Activated CD8-positive, alpha-beta T cell treated with anti-CD3 and anti-CD28 coated beads for 36 hours (primary cell): Measurements from ENCODE around the gene EXOSC10. TPM values are rescaled to one million over a fixed set of nuclear protein-coding genes. Genes with fewer than 3 reads are reported as not detected.

Source experiments
- ATAC-seq: fragments of 200-7000 bp; cut with Tn5 transposase; one replicate; pipeline ENCODE4 v1.10.0; 2021; ENCODE audit warnings: mild to moderate bottlenecking, moderate library complexity
- CTCF ChIA-PET: fragments of 350-600 bp; sonication (Branson Sonifier 250); formaldehyde crosslinking; loops from one replicate; lab custom pipeline; 2021; ENCODE audit warnings: antibody characterized with exemption; lab: Charles Lee
- POLR2A ChIA-PET: fragments of 350-600 bp; sonication (Branson Sonifier 250); formaldehyde crosslinking; loops from one replicate; lab custom pipeline; 2021; ENCODE audit warnings: antibody characterized with exemption; lab: Charles Lee
- DNase-seq: peaks from one replicate; pipeline ENCODE4 v3.0.0-alpha.2; 2020
- H3K27ac Mint-ChIP-seq: one replicate; pipeline ENCODE4 v1.8.0; 2021; ENCODE audit warnings: mild to moderate bottlenecking, mixed read lengths
- H3K27me3 Mint-ChIP-seq: one replicate; pipeline ENCODE4 v1.8.0; 2021; ENCODE audit warnings: mixed read lengths
- H3K36me3 Mint-ChIP-seq: one replicate; pipeline ENCODE4 v1.8.0; 2021; ENCODE audit warnings: low read depth, mixed read lengths
- H3K4me1 Mint-ChIP-seq: one replicate; pipeline ENCODE4 v1.8.0; 2021; ENCODE audit warnings: low read depth, mixed read lengths
- H3K4me3 Mint-ChIP-seq: one replicate; pipeline ENCODE4 v1.8.0; 2021; ENCODE audit warnings: mild to moderate bottlenecking, moderate library complexity, mixed read lengths
- H3K9me3 Mint-ChIP-seq: one replicate; pipeline ENCODE4 v1.8.0; 2021; ENCODE audit warnings: mixed read lengths
- intact Hi-C: fragments of 100-400 bp; cut with micrococcal nuclease; formaldehyde crosslinking; loops from one replicate; pipeline ENCODE4 v1.10.0; 2022
- total RNA-seq, 2 experiments: library from RNA; stranded (reverse); gene quantifications; one replicate each; pipeline ENCODE4 v1.2.3, GENCODE V29; 2021
- TF ChIP-seq, protein P1 (sequence below): fragments of 200-600 bp; IDR thresholded peaks from one replicate; pipeline ENCODE4 v1.8.0; 2022; ENCODE audit warnings: antibody characterized with exemption, mild to moderate bottlenecking

EXOSC10 gene
- total RNA-seq, 2 experiments from 2014 or later: 66.6 to 69.8 TPM

DNA sequence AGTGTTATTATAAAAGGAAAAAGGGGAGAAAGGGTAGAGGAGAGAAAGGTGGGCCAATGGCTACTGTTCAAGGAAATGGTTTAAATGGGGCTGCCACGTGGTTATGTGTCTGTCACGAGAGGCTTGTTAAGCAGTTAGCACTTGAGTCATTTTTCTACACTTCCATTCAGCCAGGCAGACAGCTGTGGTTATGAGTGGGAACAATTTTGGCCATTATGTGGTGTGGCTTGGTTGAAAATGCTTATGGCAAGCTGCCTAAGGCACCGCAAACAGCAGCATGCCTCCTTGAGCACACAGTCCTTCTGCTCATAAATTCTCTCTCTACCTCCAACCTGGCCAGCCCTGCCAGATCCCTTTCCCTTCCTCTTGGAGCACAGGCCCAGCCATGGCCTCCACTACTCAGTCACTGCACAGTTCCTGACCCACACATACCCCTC, 36.7 kb downstream of the EXOSC10 start:
- intact Hi-C loops: no loop called here
- Mint-ChIP-seq H3K4me1 (peaks cover 38% of the 10 kb centered on the region), H3K9me3 (no peaks in the 10 kb centered on the region), H3K27me3 (no peaks in the 10 kb centered on the region), H3K36me3 (peaks cover 60% of the 10 kb centered on the region), H3K4me3 (peak overlapping the region; percentile 4), H3K27ac (peak overlapping the region; percentile 98)
- ChIA-PET CTCF (interaction anchor here (0.7 to 6.6 kb wide), 3 partner anchors 8 to 36 kb away, joined by 3 to 78 read pairs (median 7); partner anchors contain the start of gene EXOSC10), POLR2A (interaction anchor here (0.5 to 3.6 kb wide), 7 partner anchors 10 to 845 kb away, joined by 3 to 23 read pairs (median 5); partner anchors contain the start of gene TARDBP)
- TF ChIP-seq, protein P1, sequence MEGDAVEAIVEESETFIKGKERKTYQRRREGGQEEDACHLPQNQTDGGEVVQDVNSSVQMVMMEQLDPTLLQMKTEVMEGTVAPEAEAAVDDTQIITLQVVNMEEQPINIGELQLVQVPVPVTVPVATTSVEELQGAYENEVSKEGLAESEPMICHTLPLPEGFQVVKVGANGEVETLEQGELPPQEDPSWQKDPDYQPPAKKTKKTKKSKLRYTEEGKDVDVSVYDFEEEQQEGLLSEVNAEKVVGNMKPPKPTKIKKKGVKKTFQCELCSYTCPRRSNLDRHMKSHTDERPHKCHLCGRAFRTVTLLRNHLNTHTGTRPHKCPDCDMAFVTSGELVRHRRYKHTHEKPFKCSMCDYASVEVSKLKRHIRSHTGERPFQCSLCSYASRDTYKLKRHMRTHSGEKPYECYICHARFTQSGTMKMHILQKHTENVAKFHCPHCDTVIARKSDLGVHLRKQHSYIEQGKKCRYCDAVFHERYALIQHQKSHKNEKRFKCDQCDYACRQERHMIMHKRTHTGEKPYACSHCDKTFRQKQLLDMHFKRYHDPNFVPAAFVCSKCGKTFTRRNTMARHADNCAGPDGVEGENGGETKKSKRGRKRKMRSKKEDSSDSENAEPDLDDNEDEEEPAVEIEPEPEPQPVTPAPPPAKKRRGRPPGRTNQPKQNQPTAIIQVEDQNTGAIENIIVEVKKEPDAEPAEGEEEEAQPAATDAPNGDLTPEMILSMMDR: no peak
- peak; percentile 4 for ATAC-seq
- peak; percentile 82 for DNase-seq

DNA sequence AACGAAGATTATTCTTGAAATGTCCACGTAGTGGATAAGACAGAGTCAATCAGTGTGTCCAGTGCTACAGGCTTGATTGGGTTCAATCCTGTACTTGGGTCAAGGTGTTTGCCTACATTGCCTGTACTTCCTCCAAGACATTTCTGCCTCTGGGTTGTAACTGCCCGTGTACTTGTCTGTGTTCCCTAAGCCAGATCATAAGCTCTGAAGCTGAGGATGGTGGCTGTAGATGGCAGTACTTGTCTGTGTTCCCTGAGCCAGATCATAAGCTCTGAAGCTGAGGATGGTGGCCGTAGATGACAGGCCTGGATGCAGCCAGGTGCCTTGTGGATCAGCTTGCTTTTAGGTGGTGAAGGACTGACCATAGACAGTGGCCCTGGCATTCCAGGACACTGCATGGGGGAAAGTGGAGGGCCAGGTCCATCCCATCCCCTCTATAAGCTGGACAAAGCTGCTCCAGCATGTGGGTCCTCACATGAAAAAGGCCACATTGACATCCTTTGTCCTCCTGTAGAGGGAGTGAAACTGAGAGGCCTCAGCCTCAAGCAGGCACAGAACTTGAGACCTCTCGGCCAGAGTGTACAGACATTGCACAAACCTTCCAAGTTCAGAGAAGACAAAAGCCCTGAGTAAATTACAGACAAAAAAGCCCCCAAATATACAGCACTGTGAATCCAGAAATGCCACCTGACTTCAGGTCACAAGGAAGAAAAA, 37.9 kb downstream of the EXOSC10 start:
- POLR2A ChIA-PET: interaction anchor here (0.9 to 3.6 kb wide), 10 partner anchors 9 to 846 kb away, joined by 3 to 23 read pairs (median 4); partner anchors contain the start of genes MTOR and UBIAD1
- CTCF ChIA-PET: interaction anchor here (1.3 to 6.6 kb wide), 3 partner anchors 11 to 30 kb away, joined by 4 to 78 read pairs (median 5); no protein-coding TSS in a partner anchor
- TF ChIP-seq, protein P1: no peak
- peaks cover 41% of the 10 kb centered on the region for H3K4me1 Mint-ChIP-seq
- intact Hi-C loops: no loop called here
- H3K36me3 Mint-ChIP-seq: peaks cover 63% of the 10 kb centered on the region
- H3K27ac Mint-ChIP-seq: peak overlapping the region; percentile 98
- ATAC-seq (no peak), DNase-seq (no peak)
- H3K9me3 Mint-ChIP-seq: no peaks in the 10 kb centered on the region
- peak overlapping the region; percentile 95 for H3K4me3 Mint-ChIP-seq
- no peaks in the 10 kb centered on the region for H3K27me3 Mint-ChIP-seq

DNA sequence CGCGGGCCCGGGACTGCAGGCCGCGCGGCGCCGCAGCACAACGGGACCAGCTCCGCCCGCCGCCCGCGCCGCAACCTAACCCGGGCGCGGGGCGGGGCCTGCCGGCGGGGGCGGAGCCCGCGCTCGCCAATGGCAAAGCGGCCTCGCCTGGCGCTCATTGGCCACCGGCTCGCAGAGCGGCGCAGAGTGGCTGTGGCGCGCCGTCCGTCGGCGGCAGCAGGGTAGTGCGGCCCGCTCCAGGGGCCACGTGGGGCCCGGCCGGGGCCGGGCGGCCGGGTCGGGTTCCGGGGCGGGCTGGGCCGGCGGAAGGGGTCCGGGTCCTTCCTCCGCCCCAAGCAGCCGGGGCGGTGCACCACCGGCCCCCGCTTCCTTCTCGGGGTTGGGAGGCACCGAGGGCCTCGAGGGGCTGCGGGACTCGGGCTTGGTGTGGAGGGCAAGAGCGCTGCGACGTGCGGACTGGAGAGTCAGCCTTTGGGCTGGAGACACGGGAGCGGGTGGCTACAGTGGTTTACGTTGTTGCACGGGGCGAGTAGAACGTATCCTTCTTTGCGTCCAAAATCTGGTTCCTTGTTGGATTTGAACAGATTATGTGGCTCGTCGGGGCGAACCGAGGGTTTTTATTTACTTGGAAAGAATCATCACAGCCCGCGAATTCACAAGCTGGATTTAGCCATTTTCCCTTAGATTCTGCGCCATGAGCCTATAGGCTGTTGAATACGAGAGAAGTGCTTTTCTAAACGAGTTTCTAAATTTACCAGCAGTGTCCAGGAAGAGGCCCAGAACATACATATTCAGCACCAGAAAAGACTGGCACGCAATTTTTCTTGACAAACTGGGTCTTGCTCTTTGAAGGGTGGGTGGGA, 39.5 kb downstream of the EXOSC10 start, which contains the start of gene SRM:
Gene SRM (minus strand): TSS at position 51 of the 863 bp plus-strand sequence. CDS start 75 bp downstream, outside the sequence.
- ChIA-PET CTCF (interaction anchor here (1.3 to 6.6 kb wide), 5 partner anchors 13 to 203 kb away, joined by 3 to 78 read pairs (median 4); no protein-coding TSS in a partner anchor), POLR2A (interaction anchor here (0.7 to 3.6 kb wide), 14 partner anchors 7 to 848 kb away, joined by 3 to 23 read pairs (median 4); partner anchors contain the start of genes EXOSC10 and MTOR)
- H3K4me1 Mint-ChIP-seq: peaks cover 41% of the 10 kb centered on the region
- peaks cover 56% of the 10 kb centered on the region for H3K36me3 Mint-ChIP-seq
- H3K4me3 Mint-ChIP-seq: peak within 1 kb of the TSS; percentile 96
- no peaks in the 10 kb centered on the region for H3K9me3 Mint-ChIP-seq
- H3K27me3 Mint-ChIP-seq: no peaks in the 10 kb centered on the region
- peak; percentile 90 for DNase-seq
- peak within 1 kb of the TSS; percentile 98 for H3K27ac Mint-ChIP-seq
- peak; percentile 95 for ATAC-seq
- intact Hi-C loops: no loop called here
- TF ChIP-seq, protein P1: peak; percentile 42

DNA sequence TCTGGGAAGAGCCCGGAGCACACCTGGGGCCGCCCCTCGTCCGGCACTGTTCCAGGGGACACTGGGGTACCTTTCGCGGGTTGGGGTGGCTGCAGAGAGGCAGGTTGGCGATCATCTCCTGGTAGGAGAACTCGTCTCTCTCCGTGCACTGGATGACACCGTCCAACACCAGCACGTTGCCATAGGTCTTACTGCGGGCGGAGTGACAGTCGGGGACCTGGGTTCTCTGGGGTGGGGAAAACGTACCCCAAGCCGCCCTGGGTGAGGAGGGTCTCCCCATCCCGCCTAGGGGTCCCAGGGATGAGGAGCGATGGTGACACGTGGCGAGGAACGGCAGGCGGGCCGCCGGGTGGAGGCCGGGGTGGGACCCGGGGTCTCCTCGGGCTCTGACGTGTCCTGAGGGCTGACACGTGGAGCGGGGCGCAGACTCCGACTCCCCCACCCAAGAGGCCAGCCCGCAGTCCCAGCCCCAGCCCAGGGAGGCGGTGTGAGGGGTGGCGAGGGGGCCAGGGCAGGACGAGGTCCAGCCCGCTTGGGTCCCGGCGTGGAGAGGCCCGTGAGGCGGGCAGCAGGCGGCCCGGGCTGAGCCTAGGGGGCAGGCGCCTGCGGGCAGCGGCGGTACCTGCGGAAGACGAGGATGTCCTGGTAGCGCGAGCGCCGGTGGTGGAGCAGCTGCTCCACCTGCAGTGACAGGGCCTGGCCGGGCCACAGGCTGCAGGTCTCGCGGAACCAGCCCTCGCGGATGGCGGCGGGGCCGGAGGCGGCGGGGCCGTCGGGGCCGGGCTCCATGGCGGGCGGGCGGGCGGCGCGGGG, 40.3 kb downstream of the EXOSC10 start:
- CTCF ChIA-PET: interaction anchor here (1.6 to 6.6 kb wide), 2 partner anchors 22 to 204 kb away, joined by 3 to 78 read pairs; no protein-coding TSS in a partner anchor
- DNase-seq (no peak), ATAC-seq (no peak)
- H3K27me3 Mint-ChIP-seq: no peaks in the 10 kb centered on the region
- H3K4me3 Mint-ChIP-seq: peak overlapping the region; percentile 96
- POLR2A ChIA-PET: interaction anchor here (0.7 to 1.5 kb wide), 4 partner anchors 22 to 849 kb away, joined by 3 to 8 read pairs (median 4); no protein-coding TSS in a partner anchor
- peak overlapping the region; percentile 88 for H3K27ac Mint-ChIP-seq
- intact Hi-C loops: no loop called here
- peaks cover 43% of the 10 kb centered on the region for H3K4me1 Mint-ChIP-seq
- H3K36me3 Mint-ChIP-seq: peaks cover 52% of the 10 kb centered on the region
- TF ChIP-seq, protein P1: no peak
- H3K9me3 Mint-ChIP-seq: no peaks in the 10 kb centered on the region
